ENCODE data around the gene HOXD8. TPM values are rescaled to one million over a fixed set of nuclear protein-coding genes. Genes with fewer than 3 reads are reported as not detected.

Gene HOXD8
- total RNA-seq, 1 donor = 3.3 TPM

DNA sequence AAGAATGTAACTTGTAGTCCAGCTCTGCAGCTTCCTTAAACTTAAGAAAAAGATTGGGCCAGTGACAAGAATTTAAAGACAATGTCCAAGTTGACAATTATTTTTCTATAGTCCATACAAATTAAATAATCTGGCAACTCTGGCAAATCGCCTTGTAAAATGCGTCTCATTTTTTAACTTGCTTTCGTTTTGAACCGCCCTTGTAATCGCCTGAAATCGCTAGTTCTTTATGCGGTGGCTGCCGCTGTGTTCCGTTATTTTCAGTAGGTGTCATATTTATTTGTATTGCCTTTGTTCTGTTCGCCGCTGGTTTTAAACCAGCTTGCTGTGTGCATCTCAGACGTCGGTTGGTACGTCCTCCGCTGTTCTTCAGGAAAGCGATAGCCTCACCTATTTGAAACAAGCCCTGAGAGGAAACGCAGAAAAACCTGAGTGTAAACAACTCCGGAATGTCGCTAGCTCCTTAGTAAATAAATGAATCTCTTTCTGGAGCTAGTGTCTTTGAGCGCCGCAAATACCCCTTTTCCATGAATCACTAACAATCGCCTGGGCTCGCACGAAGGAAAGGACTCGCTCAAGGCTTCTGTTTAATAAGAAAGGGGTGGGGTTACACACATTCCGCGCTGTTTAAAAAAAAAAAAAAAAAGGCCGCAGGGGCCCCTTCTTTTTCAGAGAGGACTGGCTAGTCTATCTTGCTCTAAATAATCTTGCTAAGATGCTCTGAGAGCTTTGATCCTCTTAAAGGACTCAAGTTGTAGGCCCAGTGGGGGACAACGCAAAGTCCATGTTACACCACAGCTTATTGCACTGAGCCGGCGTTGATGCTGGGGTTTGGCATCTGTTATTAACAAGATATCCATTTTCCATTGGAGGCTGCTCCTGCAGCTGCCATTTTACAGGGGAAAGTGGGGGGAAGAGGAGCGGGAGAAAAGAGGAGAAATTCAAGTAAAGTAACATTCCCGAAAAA, 3.0 kb downstream of the HOXD8 start:
- TF ChIP-seq, protein P1, sequence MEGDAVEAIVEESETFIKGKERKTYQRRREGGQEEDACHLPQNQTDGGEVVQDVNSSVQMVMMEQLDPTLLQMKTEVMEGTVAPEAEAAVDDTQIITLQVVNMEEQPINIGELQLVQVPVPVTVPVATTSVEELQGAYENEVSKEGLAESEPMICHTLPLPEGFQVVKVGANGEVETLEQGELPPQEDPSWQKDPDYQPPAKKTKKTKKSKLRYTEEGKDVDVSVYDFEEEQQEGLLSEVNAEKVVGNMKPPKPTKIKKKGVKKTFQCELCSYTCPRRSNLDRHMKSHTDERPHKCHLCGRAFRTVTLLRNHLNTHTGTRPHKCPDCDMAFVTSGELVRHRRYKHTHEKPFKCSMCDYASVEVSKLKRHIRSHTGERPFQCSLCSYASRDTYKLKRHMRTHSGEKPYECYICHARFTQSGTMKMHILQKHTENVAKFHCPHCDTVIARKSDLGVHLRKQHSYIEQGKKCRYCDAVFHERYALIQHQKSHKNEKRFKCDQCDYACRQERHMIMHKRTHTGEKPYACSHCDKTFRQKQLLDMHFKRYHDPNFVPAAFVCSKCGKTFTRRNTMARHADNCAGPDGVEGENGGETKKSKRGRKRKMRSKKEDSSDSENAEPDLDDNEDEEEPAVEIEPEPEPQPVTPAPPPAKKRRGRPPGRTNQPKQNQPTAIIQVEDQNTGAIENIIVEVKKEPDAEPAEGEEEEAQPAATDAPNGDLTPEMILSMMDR (IDR thresholded peaks at IDR 0.05; ENCODE audit: extremely low read depth, low read depth, low read length) = no peak
- no peak overlapping the region for H3K4me2 ChIP-seq (ENCODE audit: insufficient read depth, low read length)
- no peak overlapping the region for H3K4me3 ChIP-seq (ENCODE audit: insufficient read depth, low read length)
- H3K36me3 ChIP-seq (ENCODE audit: insufficient read depth, low read length) = peaks cover 5% of the 10 kb centered on the region
- no peaks in the 10 kb centered on the region for H4K20me1 ChIP-seq (ENCODE audit: insufficient read depth, low read length)
- no peaks in the 10 kb centered on the region for H3K27me3 ChIP-seq (ENCODE audit: insufficient read depth, low read length)
- H3K4me1 ChIP-seq (ENCODE audit: insufficient read depth, low read length) = peaks cover 35% of the 10 kb centered on the region
- no peaks in the 10 kb centered on the region for H3K9me3 ChIP-seq (ENCODE audit: low read depth, low read length)
- H3K79me2 ChIP-seq (ENCODE audit: insufficient read depth, low read length) = peaks cover 14% of the 10 kb centered on the region
- H3K27ac ChIP-seq (ENCODE audit: low read depth, low read length) = no peak overlapping the region
- no peak overlapping the region for H2AFZ ChIP-seq (ENCODE audit: low read length)
- DNase-seq (ENCODE audit: insufficient read length, low spot score, missing footprints) = no peak

DNA sequence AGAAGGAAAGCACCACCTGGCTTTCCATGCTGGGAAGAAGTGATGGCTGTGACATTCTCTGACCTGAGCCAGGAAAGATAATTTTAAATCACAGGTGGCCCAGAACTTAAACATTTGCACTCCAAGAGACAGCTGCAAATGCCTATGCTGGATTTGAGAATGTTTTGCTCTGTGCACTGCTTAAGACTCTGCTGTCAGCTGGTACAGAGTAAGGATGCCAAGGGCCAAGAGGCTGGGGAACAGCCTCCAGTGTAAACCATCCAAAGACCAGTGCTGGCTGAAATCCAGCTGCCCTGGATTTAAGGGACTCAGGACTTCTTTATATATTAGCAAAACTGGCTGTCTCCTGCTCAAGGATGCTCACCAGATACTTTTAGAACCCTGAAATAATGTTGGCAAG, 3.9 kb downstream of the HOXD8 start:
- Histone ChIP-seq H2AFZ (ENCODE audit: low read length) (no peak overlapping the region), H3K79me2 (ENCODE audit: insufficient read depth, low read length) (peaks cover 23% of the 10 kb centered on the region), H3K9me3 (ENCODE audit: low read depth, low read length) (no peaks in the 10 kb centered on the region), H4K20me1 (ENCODE audit: insufficient read depth, low read length) (no peaks in the 10 kb centered on the region), H3K4me3 (ENCODE audit: insufficient read depth, low read length) (no peak overlapping the region), H3K4me2 (ENCODE audit: insufficient read depth, low read length) (no peak overlapping the region), H3K36me3 (ENCODE audit: insufficient read depth, low read length) (peaks cover 5% of the 10 kb centered on the region), H3K27me3 (ENCODE audit: insufficient read depth, low read length) (no peaks in the 10 kb centered on the region), H3K4me1 (ENCODE audit: insufficient read depth, low read length) (peaks cover 29% of the 10 kb centered on the region), H3K27ac (ENCODE audit: low read depth, low read length) (no peak overlapping the region)
- TF ChIP-seq, protein P1 (IDR thresholded peaks at IDR 0.05; ENCODE audit: extremely low read depth, low read depth, low read length) = no peak
- DNase-seq (ENCODE audit: insufficient read length, low spot score, missing footprints) = peak; percentile 83

DNA sequence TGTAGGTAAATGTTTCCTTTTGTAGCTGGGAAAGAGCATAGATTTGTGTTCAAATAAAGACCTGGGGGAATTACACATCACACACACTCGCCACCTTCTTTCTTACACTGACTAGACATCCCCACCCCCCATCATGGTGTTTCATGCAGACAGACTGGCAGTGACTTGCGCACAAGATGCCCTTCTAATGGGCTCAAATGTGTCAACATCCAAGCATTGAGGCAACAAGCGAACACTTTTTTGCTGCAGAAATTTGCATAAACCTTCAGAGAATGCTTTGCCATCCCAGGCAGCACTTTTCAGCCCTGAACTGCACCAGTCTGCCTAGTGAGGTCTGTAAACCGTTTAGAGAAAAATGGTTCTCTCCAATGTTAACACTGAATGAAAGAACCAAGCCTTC, 4.5 kb downstream of the HOXD8 start:
- Histone ChIP-seq H3K4me1 (ENCODE audit: insufficient read depth, low read length) (peaks cover 27% of the 10 kb centered on the region), H3K36me3 (ENCODE audit: insufficient read depth, low read length) (peaks cover 5% of the 10 kb centered on the region), H3K4me3 (ENCODE audit: insufficient read depth, low read length) (no peak overlapping the region), H3K27me3 (ENCODE audit: insufficient read depth, low read length) (no peaks in the 10 kb centered on the region), H3K79me2 (ENCODE audit: insufficient read depth, low read length) (peaks cover 30% of the 10 kb centered on the region), H3K9me3 (ENCODE audit: low read depth, low read length) (no peaks in the 10 kb centered on the region), H3K4me2 (ENCODE audit: insufficient read depth, low read length) (no peak overlapping the region), H2AFZ (ENCODE audit: low read length) (no peak overlapping the region), H4K20me1 (ENCODE audit: insufficient read depth, low read length) (no peaks in the 10 kb centered on the region), H3K27ac (ENCODE audit: low read depth, low read length) (no peak overlapping the region)
- TF ChIP-seq, protein P1 (IDR thresholded peaks at IDR 0.05; ENCODE audit: extremely low read depth, low read depth, low read length) = no peak
- DNase-seq (ENCODE audit: insufficient read length, low spot score, missing footprints) = no peak

DNA sequence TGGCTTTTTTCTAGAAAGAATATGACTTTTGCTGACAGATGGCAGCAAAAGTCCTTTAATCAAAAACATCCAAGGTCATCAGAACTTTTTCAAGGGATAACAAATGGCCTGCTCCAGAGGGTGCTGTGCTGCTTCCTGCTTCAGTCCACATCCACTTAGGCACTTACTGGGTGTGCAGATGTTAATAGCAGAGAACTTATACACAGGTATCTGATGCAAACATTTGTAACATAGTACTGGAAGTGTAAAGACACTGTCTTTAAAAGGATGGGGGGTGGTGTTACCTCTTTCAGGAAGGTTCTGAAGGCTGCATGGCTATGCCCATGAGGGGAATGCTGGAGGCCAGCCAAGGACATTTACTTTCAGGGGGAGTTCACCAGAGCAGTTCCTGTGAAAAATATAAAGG, 5.5 kb downstream of the HOXD8 start:
- DNase-seq (ENCODE audit: insufficient read length, low spot score, missing footprints) = peak; percentile 88
- no peaks in the 10 kb centered on the region for H3K27me3 ChIP-seq (ENCODE audit: insufficient read depth, low read length)
- no peaks in the 10 kb centered on the region for H4K20me1 ChIP-seq (ENCODE audit: insufficient read depth, low read length)
- peaks cover 36% of the 10 kb centered on the region for H3K79me2 ChIP-seq (ENCODE audit: insufficient read depth, low read length)
- H3K9me3 ChIP-seq (ENCODE audit: low read depth, low read length) = no peaks in the 10 kb centered on the region
- H3K27ac ChIP-seq (ENCODE audit: low read depth, low read length) = peak overlapping the region; percentile 89
- H3K4me3 ChIP-seq (ENCODE audit: insufficient read depth, low read length) = no peak overlapping the region
- no peak overlapping the region for H2AFZ ChIP-seq (ENCODE audit: low read length)
- H3K4me1 ChIP-seq (ENCODE audit: insufficient read depth, low read length) = peaks cover 29% of the 10 kb centered on the region
- peak overlapping the region; percentile 88 for H3K4me2 ChIP-seq (ENCODE audit: insufficient read depth, low read length)
- TF ChIP-seq, protein P1 (IDR thresholded peaks at IDR 0.05; ENCODE audit: extremely low read depth, low read depth, low read length) = no peak
- peaks cover 5% of the 10 kb centered on the region for H3K36me3 ChIP-seq (ENCODE audit: insufficient read depth, low read length)
